22Rv1 (cell line): ENCODE data around the gene TMEM106C.

Experiments used
- H3K27ac ChIP-seq: fragments of 450-650 bp; 2 replicates; pipeline ENCODE4 v1.5.1; 2017
- CTCF ChIP-seq: fragments of 450-650 bp; IDR thresholded peaks from 2 replicates; pipeline ENCODE4 v1.5.1; 2017; ENCODE audit warnings: mild to moderate bottlenecking
- ZFX ChIP-seq: fragments of 450-650 bp; IDR thresholded peaks from 2 replicates; pipeline ENCODE4 v1.6.1; 2017; ENCODE audit warnings: antibody characterized with exemption, borderline replicate concordance

TMEM106C gene

DNA sequence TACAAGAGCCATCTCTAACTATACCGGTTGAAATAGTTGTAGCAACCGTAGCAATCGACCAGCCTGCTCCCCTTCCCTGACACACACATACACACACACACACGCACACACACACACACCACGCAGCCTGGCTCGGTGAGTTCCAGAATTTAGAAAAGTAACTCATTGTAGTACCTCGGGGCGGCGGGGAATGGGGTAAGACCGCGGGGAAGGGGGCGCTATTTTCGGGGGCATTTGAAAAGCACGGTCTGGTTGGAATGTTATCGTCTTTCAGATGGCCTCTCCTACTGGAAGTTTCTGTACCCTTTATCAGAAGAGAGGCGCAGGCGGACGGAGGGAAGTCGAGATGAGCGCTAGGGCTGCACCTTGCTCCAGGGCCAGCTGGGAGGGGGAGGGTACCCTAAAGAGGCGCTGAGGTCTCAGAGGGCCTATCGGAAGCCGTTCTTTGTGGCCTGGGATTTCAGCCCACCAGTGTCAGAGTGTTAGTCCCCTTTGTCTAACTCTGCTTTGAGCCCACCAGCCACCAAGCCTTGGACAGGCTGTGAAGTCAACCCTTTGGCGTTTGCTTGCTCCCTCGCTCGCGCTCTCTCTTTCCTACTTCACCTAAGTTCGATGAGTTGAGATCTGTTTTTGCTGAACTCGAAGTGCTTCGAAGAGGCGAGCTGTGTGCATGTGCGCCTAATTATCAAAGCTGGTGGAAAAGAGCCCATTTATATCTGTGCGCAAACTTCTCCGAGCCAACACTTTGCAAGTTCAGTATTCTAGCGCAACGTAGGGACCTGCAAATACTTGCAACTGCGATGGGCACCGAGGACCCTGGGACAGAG is 40.0 kb downstream of the TMEM106C start:
- TF ChIP-seq ZFX (no peak), CTCF (peak; percentile 18)
- H3K27ac ChIP-seq, result no peak overlapping the region

GRCh38 chr12:48004053-48004941 is 40.9 kb downstream of the TMEM106C start, which contains the start of gene COL2A1:
Gene COL2A1 (minus strand): TSS chr12:48004476. CDS start chr12:48004321, 155 bp downstream.
- TF ChIP-seq ZFX, result no peak

GRCh38 chr12:48005001-48005749 is 41.8 kb downstream of the TMEM106C start:
- TF ChIP-seq CTCF, result no peak
- TF ChIP-seq ZFX, result no peak
- H3K27ac ChIP-seq, result no peak overlapping the region

More at GRCh38 chr12:48004053-48004941, 40.9 kb downstream of the TMEM106C start, which contains the start of gene COL2A1:
- H3K27ac ChIP-seq, result no peak within 1 kb of the TSS

GRCh38 chr12:48005750-48006021 is 42.3 kb downstream of the TMEM106C start:
- no peak overlapping the region for H3K27ac ChIP-seq
- TF ChIP-seq CTCF (no peak), ZFX (no peak)

- no peak overlapping the region for H3K27ac ChIP-seq
- TF ChIP-seq CTCF (no peak), ZFX (no peak)
These were observed 43.8 kb downstream of the TMEM106C start for GRCh38 chr12:48007206-48007605.

DNA sequence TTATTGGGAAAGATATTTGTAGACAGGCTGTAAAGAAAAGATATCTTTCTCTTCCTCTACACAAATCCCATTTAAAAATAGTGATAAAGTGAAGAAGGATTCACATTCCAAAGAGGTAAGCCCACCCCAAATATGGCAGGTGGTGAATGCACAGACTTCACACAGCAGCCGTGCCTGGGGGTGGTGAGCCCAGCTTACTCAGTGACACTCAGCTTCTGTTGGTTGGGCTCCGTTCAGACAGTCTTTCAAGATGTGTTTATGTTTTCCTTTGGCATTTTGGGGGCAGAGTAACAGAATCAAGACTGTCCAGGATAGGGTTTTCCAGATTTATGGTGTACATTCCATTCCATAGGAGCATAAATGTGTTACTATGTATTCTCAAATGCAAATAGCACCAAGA is 45.0 kb downstream of the TMEM106C start:
- TF ChIP-seq CTCF (no peak), ZFX (no peak)
- H3K27ac ChIP-seq, result no peak overlapping the region

DNA sequence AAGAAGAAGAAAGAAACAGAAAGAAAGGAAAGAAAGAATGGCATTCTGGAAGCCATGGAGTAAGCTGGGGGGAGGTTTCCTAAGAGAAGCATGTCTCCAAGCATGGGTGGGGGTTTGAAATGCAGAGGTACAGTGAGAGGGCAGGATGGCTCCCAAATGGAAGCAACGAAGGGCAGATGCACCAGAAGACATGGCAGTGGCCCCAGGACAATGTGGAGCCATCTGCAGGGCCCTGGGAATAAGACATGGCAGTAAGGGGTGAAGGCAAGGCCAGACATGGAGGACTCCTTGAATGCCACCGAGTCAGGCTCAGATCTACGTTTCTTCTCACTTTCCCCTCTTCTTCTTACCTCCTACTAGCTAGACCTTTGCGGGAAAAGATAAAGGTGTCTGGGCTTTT is 45.6 kb downstream of the TMEM106C start:
- H3K27ac ChIP-seq, result no peak overlapping the region
- TF ChIP-seq CTCF (peak; percentile 15; the same call in 1 of the 2 replicates), ZFX (no peak)
